NCI-H1930 (cell line): Measurements from ENCODE around the gene PCNT.
"Not testable (repeated sequence)": the region's sequence is repeated elsewhere in the genome, so short reads cannot be mapped to it uniquely, and the experiment has no call there.

Experiments used
- DNase-seq, 2 experiments: peaks; one replicate each; lab custom pipeline; 2025; lab: John Stamatoyannopoulos, UW

PCNT gene

DNA sequence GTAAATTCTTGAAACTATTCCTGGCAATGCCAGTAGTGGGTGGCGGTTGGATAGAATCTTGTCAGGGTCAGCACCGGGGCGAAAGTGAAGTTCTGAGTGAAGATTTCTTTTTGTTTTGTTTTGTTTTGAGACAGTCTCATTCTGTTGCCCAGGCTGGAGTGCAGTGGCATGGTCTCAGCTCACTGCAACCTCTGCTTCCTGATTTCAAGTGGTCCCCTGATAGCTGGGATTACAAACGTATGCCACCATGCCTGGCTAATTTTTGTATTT, 33.3 kb downstream of the PCNT start:
- no peak for DNase-seq

DNA sequence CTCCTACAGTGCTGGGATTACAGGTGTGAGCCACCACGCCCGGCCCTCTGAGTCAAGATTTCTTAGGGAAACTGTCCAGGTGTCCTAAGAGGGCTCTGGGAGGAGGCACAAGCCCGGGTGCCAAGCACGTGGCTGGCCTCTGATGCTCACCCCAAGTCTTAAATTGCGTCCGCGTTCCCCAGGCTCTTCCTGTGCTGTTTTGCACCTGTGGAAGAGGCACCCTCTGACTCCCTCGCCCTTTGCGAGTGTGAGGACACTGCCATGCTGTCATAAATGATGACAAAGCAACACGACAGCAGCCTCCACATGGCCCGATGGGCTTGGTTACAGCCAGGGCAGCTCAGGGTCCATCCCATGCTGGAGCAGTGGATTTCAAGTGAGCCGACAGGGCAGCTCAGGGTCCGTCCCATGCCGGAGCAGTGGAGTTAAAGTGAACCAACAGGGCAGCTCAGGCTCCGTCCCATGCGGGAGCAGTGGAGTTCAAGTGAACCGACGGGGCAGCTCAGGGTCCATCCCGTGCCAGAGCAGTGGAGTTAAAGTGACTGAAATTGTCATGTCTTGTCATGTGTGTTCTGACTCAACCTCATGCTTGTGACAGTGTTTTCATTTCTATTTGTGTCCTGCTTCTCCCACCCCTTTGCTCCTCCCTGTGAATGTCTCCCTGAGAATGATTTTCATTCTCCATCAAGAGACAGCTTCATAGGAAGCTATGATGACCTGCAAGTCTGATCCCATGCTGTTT, 33.9 kb downstream of the PCNT start:
- DNase-seq, result no peak

- no peak for DNase-seq
These were observed 37.2 kb downstream of the PCNT start for GRCh38 chr21:46361176-46361575.

- DNase-seq, result no peak
These were observed 38.0 kb downstream of the PCNT start for GRCh38 chr21:46361935-46362334.

DNA sequence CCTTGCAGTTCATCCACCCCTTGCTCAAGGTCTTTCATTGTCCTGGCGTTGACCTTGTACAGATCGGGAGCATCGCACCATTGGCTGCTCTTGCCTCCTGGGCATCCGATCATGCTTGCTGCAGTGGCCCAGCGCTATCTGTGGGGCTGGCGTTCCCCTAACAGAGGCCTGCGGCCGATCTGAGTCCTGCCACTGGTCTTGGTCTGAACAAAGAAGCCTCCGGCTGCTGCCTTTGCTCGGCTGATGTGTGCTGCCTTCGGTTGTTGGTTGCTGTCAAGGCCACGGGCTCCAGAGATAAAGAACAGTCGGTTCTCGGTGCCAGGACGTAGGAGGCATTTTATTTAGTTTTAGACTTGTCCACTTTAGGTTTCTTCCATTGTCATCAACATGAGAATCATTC, 39.0 kb downstream of the PCNT start:
- no peak for DNase-seq

- no peak for DNase-seq
These were observed 39.7 kb downstream of the PCNT start for GRCh38 chr21:46363698-46364097.

DNA sequence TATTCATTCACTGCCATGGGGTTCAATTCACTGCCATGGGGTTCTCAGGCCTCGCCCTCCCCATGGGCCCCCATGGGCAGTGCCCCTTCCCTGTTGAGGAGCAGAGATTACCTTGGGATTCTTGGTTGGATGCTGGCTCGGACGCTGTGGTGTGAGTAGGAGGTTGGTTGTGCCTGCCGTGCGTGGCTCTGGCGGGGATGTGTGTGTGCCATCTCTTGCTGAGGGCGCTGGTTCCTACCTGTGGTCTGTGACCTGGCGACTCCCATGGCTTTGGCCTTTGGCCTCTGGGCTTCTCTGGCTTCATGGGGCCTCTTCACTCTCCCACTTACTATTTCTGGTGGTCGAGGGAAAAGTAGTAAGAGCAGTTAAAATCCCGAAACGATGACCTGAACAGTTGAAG, 42.1 kb downstream of the PCNT start:
- no peak for DNase-seq

GRCh38 chr21:46366561-46366960, 42.6 kb downstream of the PCNT start:
- no peak for DNase-seq

DNA sequence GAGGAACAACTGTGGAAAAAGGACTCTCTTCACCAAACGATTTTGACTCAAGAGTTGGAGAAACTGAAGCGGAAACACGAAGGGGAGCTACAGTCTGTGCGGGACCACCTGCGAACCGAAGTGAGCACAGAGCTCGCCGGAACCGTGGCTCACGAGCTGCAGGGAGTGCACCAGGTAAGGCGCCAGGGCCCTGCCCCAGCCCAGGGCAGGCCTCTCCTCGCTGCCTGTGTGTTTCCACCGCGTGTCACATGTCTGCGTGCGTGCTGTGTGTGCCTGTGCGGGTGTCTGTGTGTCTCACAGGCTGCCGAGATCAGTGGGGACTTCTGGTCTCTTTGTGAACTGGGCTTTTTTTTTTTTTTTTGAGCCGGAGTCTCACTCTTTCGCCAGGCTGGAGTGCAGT, 43.0 kb downstream of the PCNT start:
- DNase-seq, result no peak

GRCh38 chr21:46368533-46369285, 44.8 kb downstream of the PCNT start:
- DNase-seq, result no peak

DNA sequence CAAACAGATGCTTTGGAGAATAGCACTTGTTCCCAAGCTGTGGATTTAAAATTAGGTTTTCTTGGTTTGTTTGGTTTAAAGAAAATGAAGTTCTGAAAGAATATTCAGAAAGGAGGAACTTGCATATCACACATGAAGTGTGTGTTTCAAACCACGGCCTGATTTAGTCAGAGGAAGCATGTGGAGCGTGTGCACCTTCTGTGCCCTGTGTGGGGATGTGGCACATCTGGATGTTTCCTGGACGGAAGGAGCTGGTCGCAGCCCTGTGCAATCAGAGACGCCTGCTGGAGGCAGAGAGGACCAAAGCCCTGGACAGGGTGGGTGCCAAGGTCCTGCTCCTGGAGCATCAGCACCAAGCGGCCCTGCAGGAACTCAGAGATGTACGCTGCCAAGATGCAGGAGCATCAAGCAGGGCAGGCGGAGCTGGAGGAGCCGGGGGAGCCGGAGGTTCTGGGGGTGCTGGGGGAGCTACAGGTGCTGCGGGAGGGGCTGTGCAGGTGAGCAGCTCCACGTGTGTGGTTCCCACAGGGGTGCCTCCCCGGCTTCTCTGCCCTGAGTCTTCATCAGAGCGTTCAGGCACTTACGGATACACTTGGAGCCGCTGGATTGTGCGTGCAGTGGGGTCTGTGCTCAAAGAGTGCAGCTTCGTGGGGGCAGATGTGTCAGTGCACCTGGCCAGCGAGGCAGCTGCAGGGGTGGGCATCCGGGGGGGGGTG, 45.7 kb downstream of the PCNT start:
- DNase-seq, result no peak

DNA sequence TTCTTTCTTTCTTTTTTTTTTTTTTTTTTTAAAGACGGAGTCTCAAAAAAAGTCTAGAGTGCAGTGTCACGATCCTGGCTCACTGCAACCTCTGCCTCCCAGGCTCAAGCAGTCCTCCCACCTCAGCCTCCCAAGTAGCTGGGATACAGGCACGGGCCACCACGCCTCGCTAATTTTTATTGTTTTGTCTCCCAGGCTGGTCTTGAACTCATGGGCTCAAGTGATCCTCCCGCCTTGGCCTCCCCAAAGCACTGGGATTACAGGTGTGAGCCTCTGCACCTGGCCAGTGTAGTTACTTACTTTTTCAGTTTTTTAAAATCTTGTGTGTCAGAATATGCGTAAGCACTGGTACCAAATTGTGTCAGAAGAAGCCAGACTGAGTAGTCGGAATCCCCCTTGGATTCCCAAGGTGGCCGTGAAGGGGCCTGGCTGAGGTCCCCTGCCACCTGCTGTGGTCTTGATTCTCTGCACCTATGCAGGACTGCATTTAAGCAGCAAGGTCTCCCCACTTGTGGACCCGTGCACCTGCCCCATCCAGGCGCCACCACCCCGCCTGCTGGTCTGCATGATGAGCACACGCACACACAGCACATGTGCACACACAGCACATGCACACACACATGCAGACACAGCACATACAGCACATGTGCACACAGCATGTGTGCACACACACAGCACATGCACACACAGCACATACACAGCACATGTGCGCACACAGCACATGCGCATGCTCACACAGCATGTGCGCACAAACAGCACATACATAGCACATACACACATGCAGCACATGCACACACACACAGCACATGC, 47.5 kb downstream of the PCNT start:
- no peak for DNase-seq

GRCh38 chr21:46372014-46372485, 48.1 kb downstream of the PCNT start:
- no peak for DNase-seq

GRCh38 chr21:46372947-46373346, 49.0 kb downstream of the PCNT start:
- DNase-seq, result not testable (repeated sequence)

GRCh38 chr21:46374761-46375389, 50.9 kb downstream of the PCNT start:
- no peak for DNase-seq

DNA sequence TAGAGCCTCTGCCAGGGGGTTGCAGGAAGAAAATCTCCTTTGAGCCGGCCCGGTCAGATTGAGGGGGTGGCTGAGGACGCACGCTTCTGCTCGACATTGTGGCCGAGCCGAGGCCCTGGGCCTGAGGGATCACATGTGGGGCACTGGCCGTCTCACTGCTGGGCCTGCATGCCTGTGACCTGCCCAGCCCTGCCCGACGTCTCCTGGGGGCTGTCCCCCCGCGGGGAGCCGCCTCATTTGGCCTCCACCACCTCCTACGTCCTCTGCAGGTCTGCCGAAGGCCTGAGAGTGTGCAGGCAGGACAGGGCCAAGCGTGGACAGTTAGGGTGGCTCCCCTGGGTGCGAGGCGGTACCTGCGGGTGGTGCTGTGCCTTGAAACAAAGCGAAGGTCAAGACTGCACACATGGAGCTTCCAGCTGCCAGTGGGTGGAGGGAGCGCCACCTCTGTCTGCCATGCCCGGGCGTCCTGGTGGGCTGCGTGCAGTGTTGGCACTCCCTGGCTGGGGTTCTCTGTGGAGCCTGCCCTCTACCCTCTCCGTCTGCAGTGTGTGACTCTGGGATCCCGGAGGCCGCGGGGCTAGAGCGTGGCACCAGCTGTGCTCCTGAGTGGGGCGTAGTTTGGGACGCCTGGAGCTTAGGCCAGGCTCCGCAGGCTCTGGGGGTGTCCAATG, 51.7 kb downstream of the PCNT start:
- DNase-seq, result no peak

- no peak for DNase-seq
These were observed 52.3 kb downstream of the PCNT start for GRCh38 chr21:46376231-46376628.

DNA sequence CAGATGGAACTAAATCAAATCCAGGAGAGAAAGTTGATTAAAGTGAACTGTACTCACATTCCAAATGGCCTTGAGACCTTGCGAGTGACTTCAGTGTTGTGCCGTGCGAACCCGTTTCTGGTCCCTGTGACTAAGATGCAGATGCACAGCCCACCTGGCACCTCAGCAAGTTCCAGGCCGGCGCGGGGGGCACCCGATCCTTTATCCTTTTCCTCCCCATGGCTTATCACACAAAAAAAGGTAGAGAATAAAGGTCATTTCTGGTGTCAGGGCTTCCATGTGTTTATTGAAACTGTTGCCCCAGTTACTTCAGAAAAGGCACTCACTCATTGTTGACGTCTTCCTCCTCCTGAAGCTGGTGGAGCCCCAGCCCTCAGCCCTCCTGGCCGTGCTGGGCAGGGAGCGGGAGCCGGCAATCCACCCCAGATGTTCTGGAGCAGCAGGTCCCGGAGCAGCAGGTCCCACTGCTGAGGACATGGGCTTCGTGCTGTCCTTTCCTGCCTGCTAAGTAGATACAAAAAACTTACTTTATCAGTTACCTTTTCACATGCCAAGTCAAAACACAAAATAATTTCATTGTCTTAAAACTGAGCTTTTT, 53.0 kb downstream of the PCNT start:
- DNase-seq, result no peak

- no peak for DNase-seq
These were observed 53.8 kb downstream of the PCNT start for GRCh38 chr21:46377789-46378188.

DNA sequence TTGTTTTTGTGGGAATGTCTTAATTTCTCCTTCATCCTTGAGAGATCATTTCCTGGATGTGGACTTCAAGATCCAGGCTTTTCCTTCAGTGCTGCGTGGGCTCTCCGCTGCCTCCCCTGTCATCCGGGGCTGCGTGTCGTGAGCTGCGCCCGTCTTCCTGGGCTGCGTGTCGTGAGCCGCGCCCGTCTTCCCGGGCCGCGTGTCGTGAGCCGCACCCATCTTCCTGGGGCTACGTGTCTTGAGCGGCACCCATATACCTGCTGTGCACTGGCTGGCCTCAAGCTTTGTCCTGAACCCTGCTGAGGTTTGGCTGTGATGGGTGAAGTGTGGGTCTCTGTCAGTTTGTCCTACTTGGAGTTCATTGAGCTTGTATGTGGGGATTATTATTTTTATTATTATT, 55.1 kb downstream of the PCNT start:
- no peak for DNase-seq

GRCh38 chr21:46379691-46380090, 55.7 kb downstream of the PCNT start:
- no peak for DNase-seq
